ENCODE measurements around the gene OR2L3. TPM values are rescaled to one million over a fixed set of nuclear protein-coding genes. Genes with fewer than 3 reads are reported as not detected.

Gene OR2L3
- total and polyA plus RNA-seq, 2 of the 4 experiments (the other 2 are of a cell fraction) = not detected

DNA sequence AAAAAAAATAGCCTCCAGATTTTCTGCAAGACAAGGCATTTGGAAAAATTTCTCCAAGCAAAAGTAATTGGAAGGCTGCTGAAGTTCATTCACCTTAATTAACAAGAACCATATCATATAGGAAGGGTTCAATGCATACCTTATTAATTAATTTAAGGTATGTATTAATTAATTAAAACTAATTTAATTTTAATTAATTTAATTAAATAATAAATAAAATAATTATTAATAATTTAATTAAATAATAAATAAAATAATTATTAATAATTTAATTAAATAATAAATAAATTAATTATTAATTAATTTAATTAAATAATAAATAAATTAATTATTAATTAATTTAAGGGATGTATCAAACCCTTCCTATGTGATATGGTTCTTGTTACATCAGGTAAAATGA is 56.2 kb downstream of the OR2L3 start:
- Histone ChIP-seq H4K5ac (ENCODE audit: low read depth, low read length) (no peak overlapping the region), H3K14ac (replicated peaks; ENCODE audit: low read depth, low read length) (no peak overlapping the region), H2AK9ac (replicated peaks; ENCODE audit: low read depth, low read length, poor library complexity) (no peak overlapping the region), H3K79me1 (ENCODE audit: low read depth in 1 of 2, low read length in 2 of 2) (no peaks in the 10 kb centered on the region), H3K27ac (ENCODE audit: insufficient read depth, low read length) (no peak overlapping the region), H2BK15ac (ENCODE audit: low read depth, low read length) (no peak overlapping the region), H2AK5ac (ENCODE audit: low read depth, low read length) (no peak overlapping the region), H3K4ac (ENCODE audit: low read depth, low read length) (no peak overlapping the region), H3K4me3 (ENCODE audit: insufficient read depth, low read depth, low read length) (no peak overlapping the region), H3K9me1 (ENCODE audit: insufficient read depth, low read length) (no peaks in the 10 kb centered on the region), H3K56ac (ENCODE audit: extremely low read depth, insufficient read depth, low read length) (no peak overlapping the region), H3K23ac (ENCODE audit: low read depth, low read length) (no peak overlapping the region), H3K9me3 (ENCODE audit: control insufficient read depth, insufficient read depth, low read length) (peaks cover 18% of the 10 kb centered on the region), H2BK20ac (ENCODE audit: low read depth, low read length) (no peak overlapping the region), H4K20me1 (ENCODE audit: insufficient read depth, low read length) (no peaks in the 10 kb centered on the region), H4K8ac (ENCODE audit: low read depth in 2 of 2, low read length in 2 of 2) (no peak overlapping the region), H2AFZ (replicated peaks; ENCODE audit: low read length, poor library complexity) (no peak overlapping the region), H2BK120ac (ENCODE audit: low read depth, low read length) (no peak overlapping the region), H3K4me2 (ENCODE audit: low read depth, low read length) (no peak overlapping the region), H3K4me1 (ENCODE audit: control insufficient read depth, insufficient read depth, low read length) (no peaks in the 10 kb centered on the region), H3K36me3 (ENCODE audit: control insufficient read depth, insufficient read depth, low read length) (no peaks in the 10 kb centered on the region), H2BK5ac (ENCODE audit: low read depth, low read length, poor library complexity, severe bottlenecking) (no peak overlapping the region), H3K9ac (ENCODE audit: low read depth, low read length) (no peak overlapping the region), H3K27me3 (ENCODE audit: control insufficient read depth, insufficient read depth, low read length) (no peaks in the 10 kb centered on the region), H3K18ac (ENCODE audit: low read depth, low read length) (no peak overlapping the region), H4K91ac (ENCODE audit: insufficient read depth, low read depth, low read length) (no peak overlapping the region)
- DNase-seq (no peak), ATAC-seq (ENCODE audit: low read depth) (no peak)
- intact Hi-C loops (cut with micrococcal nuclease) = no loop called here
- TF ChIP-seq MXI1 (IDR thresholded peaks at IDR 0.05; ENCODE audit: borderline replicate concordance, low read depth, low read length) (no peak), RAD21 (IDR thresholded peaks at IDR 0.05; ENCODE audit: low read length) (no peak), RCOR1 (IDR thresholded peaks at IDR 0.05; ENCODE audit: insufficient replicate concordance, low read length) (no peak), CHD1 (IDR thresholded peaks at IDR 0.05; ENCODE audit: low read depth, low read length) (no peak), CEBPB (IDR thresholded peaks at IDR 0.05; ENCODE audit: low read depth, low read length) (no peak), POLR2A (IDR thresholded peaks at IDR 0.05; ENCODE audit: low read depth, low read length) (no peak), RFX5 (IDR thresholded peaks at IDR 0.05; ENCODE audit: low read depth, low read length) (no peak), SMC3 (IDR thresholded peaks at IDR 0.05; ENCODE audit: low read depth, low read length) (no peak)
- TF ChIP-seq, protein P1, sequence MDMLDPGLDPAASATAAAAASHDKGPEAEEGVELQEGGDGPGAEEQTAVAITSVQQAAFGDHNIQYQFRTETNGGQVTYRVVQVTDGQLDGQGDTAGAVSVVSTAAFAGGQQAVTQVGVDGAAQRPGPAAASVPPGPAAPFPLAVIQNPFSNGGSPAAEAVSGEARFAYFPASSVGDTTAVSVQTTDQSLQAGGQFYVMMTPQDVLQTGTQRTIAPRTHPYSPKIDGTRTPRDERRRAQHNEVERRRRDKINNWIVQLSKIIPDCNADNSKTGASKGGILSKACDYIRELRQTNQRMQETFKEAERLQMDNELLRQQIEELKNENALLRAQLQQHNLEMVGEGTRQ (IDR thresholded peaks at IDR 0.05; ENCODE audit: low read depth, low read length) = no peak
- dilution Hi-C loops (cut with HindIII; ENCODE audit: low sequenced_read_pairs, unreplicated experiment) = no loop called here
- in situ Hi-C loops (cut with MboI; ENCODE audit: low sequenced_read_pairs) = no loop called here
- ChIA-PET POLR2A (ENCODE audit: unreplicated experiment) (no interaction called here), CTCF (no interaction called here)
- BruUV-seq (replicated peaks) = no TSS peak

All from IMR-90 (cell line).